GM18909 (cell line): ENCODE results near the gene PCDHGA5.
"Not testable (repeated sequence)": the region's sequence is repeated elsewhere in the genome, so short reads cannot be mapped to it uniquely, and the experiment has no call there.

Experiments used
- ATAC-seq: cut with Tn5 transposase; IDR thresholded peaks from one replicate; pipeline ENCODE4 v1.9.1; 2021; ENCODE audit warnings: mild to moderate bottlenecking; ENCODE audit not compliant: unreplicated experiment, poor library complexity

PCDHGA5 gene

GRCh38 chr5:141411575-141411974, 47.6 kb downstream of the PCDHGA5 start:
- no peak for ATAC-seq

DNA sequence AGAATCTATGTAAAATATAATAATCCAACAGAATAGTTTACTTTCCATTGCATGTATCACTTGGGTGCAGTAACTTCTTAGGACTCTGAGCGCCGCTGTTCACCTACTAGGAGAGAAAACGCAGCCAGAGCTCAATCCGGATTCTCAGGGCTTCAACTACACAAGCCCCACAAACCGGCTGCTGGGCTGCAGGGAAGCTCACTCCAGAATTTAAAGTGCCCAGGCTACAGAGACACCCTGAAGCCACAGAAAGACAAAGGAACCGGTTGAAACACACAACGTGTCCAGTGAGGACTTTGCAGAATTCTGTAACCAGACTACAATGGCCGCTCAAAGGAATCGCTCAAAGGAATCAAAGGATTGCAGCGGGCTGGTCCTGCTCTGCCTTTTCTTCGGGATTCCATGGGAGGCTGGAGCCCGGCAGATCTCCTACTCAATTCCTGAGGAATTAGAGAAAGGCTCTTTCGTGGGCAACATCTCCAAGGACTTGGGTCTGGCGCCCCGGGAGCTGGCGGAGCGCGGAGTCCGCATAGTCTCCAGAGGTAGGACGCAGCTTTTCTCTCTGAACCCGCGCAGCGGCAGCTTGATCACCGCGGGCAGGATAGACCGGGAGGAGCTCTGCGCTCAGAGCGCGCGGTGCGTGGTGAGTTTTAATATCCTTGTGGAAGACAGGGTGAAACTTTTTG, 49.0 kb downstream of the PCDHGA5 start, which contains the start of gene PCDHGA10:
TSS of gene PCDHGA10 (plus strand) at position 134 of the 686 bp plus-strand sequence. CDS start at position 323, 189 bp downstream.
- ATAC-seq = peak; percentile 79

GRCh38 chr5:141413540-141414069, 49.6 kb downstream of the PCDHGA5 start:
- ATAC-seq = no peak

- not testable (repeated sequence) for ATAC-seq
Measured at GRCh38 chr5:141414548-141415274, 50.7 kb downstream of the PCDHGA5 start.

GRCh38 chr5:141415275-141415618, 51.3 kb downstream of the PCDHGA5 start:
- ATAC-seq = not testable (repeated sequence)
